Neuronal stem cell (in vitro differentiated cells): Measurements from ENCODE around the gene ISG20. TPM values are rescaled to one million over a fixed set of nuclear protein-coding genes. Genes with fewer than 3 reads are reported as not detected.

ENCODE experiments used
- DNase-seq: peaks from one replicate; pipeline ENCODE4 v3.0.0-alpha.2; 2013; ENCODE audit warnings: low spot score
- H2AFZ ChIP-seq: one replicate; pipeline ENCODE4 v1.6.1; 2013; ENCODE audit warnings: mild to moderate bottlenecking, low read length, inconsistent platforms
- H2AK5ac ChIP-seq: 2 replicates; pipeline ENCODE4 v1.6.1; 2013; ENCODE audit warnings: low read depth, mild to moderate bottlenecking, inconsistent platforms, low read length, moderate library complexity, mixed read lengths
- H2BK120ac ChIP-seq: 2 replicates; pipeline ENCODE4 v1.6.1; 2013; ENCODE audit warnings: low read depth, mild to moderate bottlenecking, inconsistent platforms, low read length, moderate library complexity, mixed read lengths
- H2BK12ac ChIP-seq: one replicate; pipeline ENCODE4 v1.6.1; 2013; ENCODE audit warnings: low read length, inconsistent platforms
- H2BK15ac ChIP-seq: 2 replicates; pipeline ENCODE4 v1.6.1; 2013; ENCODE audit warnings: mild to moderate bottlenecking, low read length, inconsistent platforms, mixed read lengths
- H2BK5ac ChIP-seq: one replicate; pipeline ENCODE4 v1.6.1; 2013; ENCODE audit warnings: inconsistent platforms, mild to moderate bottlenecking, low read length, moderate library complexity
- H3K14ac ChIP-seq: one replicate; pipeline ENCODE4 v1.6.1; 2013; ENCODE audit warnings: low read length, inconsistent platforms
- H3K18ac ChIP-seq: 2 replicates; pipeline ENCODE4 v1.6.1; 2013; ENCODE audit warnings: low read length, inconsistent platforms
- H3K23ac ChIP-seq: 2 replicates; pipeline ENCODE4 v1.6.1; 2013; ENCODE audit warnings: low read depth, mild to moderate bottlenecking, mixed read lengths, low read length, inconsistent platforms; ENCODE audit not compliant: poor library complexity
- H3K27ac ChIP-seq: replicated peaks from 3 replicates; pipeline ENCODE4 v1.5.1; 2013; ENCODE audit warnings: low read length, inconsistent platforms
- H3K27me3 ChIP-seq, 3 experiments: 2 replicates each; pipeline ENCODE4 v1.6.1; 2013; ENCODE audit warnings: low read length in 3 of 3, mild to moderate bottlenecking in 2 of 3, inconsistent platforms in 1 of 3, low read depth in 1 of 3, mixed read lengths in 1 of 3, moderate library complexity in 1 of 3; ENCODE audit not compliant: control insufficient read depth in 3 of 3, insufficient read depth in 3 of 3
- H3K36me3 ChIP-seq, 2 donors: replicated peaks in 1 of 2; 2 replicates each; pipeline ENCODE4 v1.6.1; 2013; ENCODE audit warnings: low read length in 2 of 2; ENCODE audit not compliant: control insufficient read depth in 2 of 2, insufficient read depth in 2 of 2
- H3K4ac ChIP-seq: 2 replicates; pipeline ENCODE4 v1.6.1; 2013; ENCODE audit warnings: inconsistent platforms, mild to moderate bottlenecking, low read length, moderate library complexity
- H3K4me1 ChIP-seq, 2 donors: 1 replicate in 1 of 2; 2 replicates in 1 of 2; pipeline ENCODE4 v1.6.1; 2013; ENCODE audit warnings: low read length in 2 of 2, low read depth in 1 of 2; ENCODE audit not compliant: control insufficient read depth in 2 of 2, insufficient read depth in 1 of 2
- H3K4me2 ChIP-seq: one replicate; pipeline ENCODE4 v1.6.1; 2013; ENCODE audit warnings: mild to moderate bottlenecking, low read length, inconsistent platforms; ENCODE audit not compliant: insufficient read depth, poor library complexity, severe bottlenecking
- H3K4me3 ChIP-seq, 2 donors: 2 replicates each; pipeline ENCODE4 v1.5.1; 2013; ENCODE audit warnings: low read length in 2 of 2, mild to moderate bottlenecking in 2 of 2, inconsistent platforms in 1 of 2, moderate library complexity in 1 of 2
- H3K79me1 ChIP-seq: one replicate; pipeline ENCODE4 v1.6.1; 2013; ENCODE audit warnings: low read depth, mild to moderate bottlenecking, inconsistent platforms, low read length, moderate library complexity
- H3K9ac ChIP-seq: one replicate; pipeline ENCODE4 v1.6.1; 2013; ENCODE audit warnings: mild to moderate bottlenecking, low read depth, low read length, inconsistent platforms; ENCODE audit not compliant: poor library complexity
- H3K9me3 ChIP-seq, 2 donors: replicated peaks in 1 of 2; 2 replicates each; pipeline versions ENCODE3 to v1.6.1; 2013; ENCODE audit warnings: low read length in 2 of 2, mild to moderate bottlenecking in 2 of 2, inconsistent platforms in 1 of 2, low read depth in 1 of 2, mixed read lengths in 1 of 2, moderate library complexity in 1 of 2; ENCODE audit not compliant: control insufficient read depth in 2 of 2, insufficient read depth in 1 of 2
- H4K8ac ChIP-seq: one replicate; pipeline ENCODE4 v1.6.1; 2013; ENCODE audit warnings: low read depth, mild to moderate bottlenecking, inconsistent platforms, low read length, moderate library complexity
- H4K91ac ChIP-seq: one replicate; pipeline ENCODE4 v1.6.1; 2013; ENCODE audit warnings: low read length, low read depth, mild to moderate bottlenecking, inconsistent platforms; ENCODE audit not compliant: poor library complexity
- WGBS, 2 donors: extraction: QIAGEN DNeasy Blood & Tissue Kit; methylation state at CpG; one replicate each; pipeline ENCODE4 v1.1.7; 2013; ENCODE audit warnings: missing lambda C conversion rate in 2 of 2, mixed read lengths in 1 of 2; ENCODE audit not compliant: insufficient read length in 2 of 2, insufficient replicate concordance in 1 of 2; ENCODE audit errors: extremely low coverage in 2 of 2; 5-methylcytosine and 5-hydroxymethylcytosine counted together
- polyA plus RNA-seq, 2 experiments: library from polyadenylated mRNA; stranded (reverse); fragments of 200-250 nt; gene quantifications; one replicate each; pipeline ENCODE4 v1.2.3, GENCODE V29; 2013

ISG20 gene
- polyA plus RNA-seq (2013, experiment 1 of 2): 2.1 TPM
- 1.6 TPM for polyA plus RNA-seq (2013, experiment 2 of 2)

GRCh38 chr15:88638626-88639372 is at the start of gene ISG20:
TSS of gene ISG20 (plus strand) at chr15:88639016. CDS start at chr15:88639367, 351 bp downstream.
- H3K27ac ChIP-seq: peak within 1 kb of the TSS; percentile 0
- H3K14ac ChIP-seq: peak within 1 kb of the TSS; percentile 67
- peak within 1 kb of the TSS; percentile 82 for H2AFZ ChIP-seq
- H3K23ac ChIP-seq: peak within 1 kb of the TSS; percentile 75
- no peak within 1 kb of the TSS for H3K4ac ChIP-seq
- no peak within 1 kb of the TSS for H4K91ac ChIP-seq
- peak within 1 kb of the TSS; percentile 82 for H2AK5ac ChIP-seq
- peaks cover 6 to 23% of the 10 kb centered on the region in 2 donors for H3K36me3 ChIP-seq
- H3K4me1 ChIP-seq: peaks cover 0 to 14% of the 10 kb centered on the region in 2 donors
- H3K9me3 ChIP-seq: no peaks in the 10 kb centered on the region
- no peak within 1 kb of the TSS for H2BK12ac ChIP-seq
- peak within 1 kb of the TSS; percentile 24 for H3K9ac ChIP-seq
- no peak within 1 kb of the TSS for H2BK5ac ChIP-seq
- peak within 1 kb of the TSS; percentile 91 for H3K18ac ChIP-seq
- H4K8ac ChIP-seq: peak within 1 kb of the TSS; percentile 92
- H2BK120ac ChIP-seq: peak within 1 kb of the TSS; percentile 78
- no CpG with 5 or more reads among the region's 27 CpGs for WGBS, 2 donors
- no peak within 1 kb of the TSS for H3K4me2 ChIP-seq
- DNase-seq: peak; percentile 49
- H3K79me1 ChIP-seq: no peaks in the 10 kb centered on the region
- H3K27me3 ChIP-seq: no peaks in the 10 kb centered on the region
- H3K4me3 ChIP-seq: no peak within 1 kb of the TSS
- peak within 1 kb of the TSS; percentile 15 for H2BK15ac ChIP-seq

- H3K4ac ChIP-seq: no peak overlapping the region
- no peak overlapping the region for H3K18ac ChIP-seq
- no peak overlapping the region for H3K14ac ChIP-seq
- no peak overlapping the region for H2BK5ac ChIP-seq
- no peak overlapping the region for H3K9ac ChIP-seq
- no peak overlapping the region for H3K23ac ChIP-seq
- H2BK12ac ChIP-seq: no peak overlapping the region
- no peak overlapping the region for H3K4me3 ChIP-seq
- no peak overlapping the region for H3K4me2 ChIP-seq
- H3K4me1 ChIP-seq: no peaks in the 10 kb centered on the region
- no peak overlapping the region for H4K91ac ChIP-seq
- no peak overlapping the region for H2AFZ ChIP-seq
- H2BK15ac ChIP-seq: no peak overlapping the region
- peaks cover 0 to 9% (median 0%) of the 10 kb centered on the region in 3 experiments for H3K27me3 ChIP-seq
- no peak overlapping the region for H4K8ac ChIP-seq
- H2BK120ac ChIP-seq: no peak overlapping the region
- H2AK5ac ChIP-seq: no peak overlapping the region
- no peak for DNase-seq
- H3K9me3 ChIP-seq: no peaks in the 10 kb centered on the region
- WGBS, 2 donors: no CpG with 5 or more reads among the region's 6 CpGs
- H3K27ac ChIP-seq: no peak overlapping the region
- no peaks in the 10 kb centered on the region for H3K36me3 ChIP-seq
- H3K79me1 ChIP-seq: no peaks in the 10 kb centered on the region
Observed at GRCh38 chr15:88590759-88591158, 48.1 kb upstream of the ISG20 start.

- Histone ChIP-seq H3K23ac (no peak overlapping the region), H3K79me1 (no peaks in the 10 kb centered on the region), H3K4ac (no peak overlapping the region), H3K4me2 (no peak overlapping the region), H3K4me1 (no peaks in the 10 kb centered on the region), H3K36me3 (no peaks in the 10 kb centered on the region), H2BK15ac (no peak overlapping the region), H2AK5ac (no peak overlapping the region), H2AFZ (no peak overlapping the region), H3K9me3 (no peaks in the 10 kb centered on the region), H3K14ac (no peak overlapping the region), H4K8ac (no peak overlapping the region), H3K27me3 (peaks cover 0 to 9% (median 0%) of the 10 kb centered on the region in 3 experiments), H2BK120ac (no peak overlapping the region), H2BK12ac (no peak overlapping the region), H3K18ac (no peak overlapping the region), H3K9ac (no peak overlapping the region), H2BK5ac (no peak overlapping the region), H3K27ac (no peak overlapping the region), H3K4me3 (no peak overlapping the region), H4K91ac (no peak overlapping the region)
- no peak for DNase-seq
Observed at GRCh38 chr15:88591384-88591783, 47.4 kb upstream of the ISG20 start.

- Histone ChIP-seq H3K27ac (no peak overlapping the region), H3K4me3 (peak overlapping the region in 1 of 2 donors; percentile 55), H3K4me2 (peak overlapping the region; percentile 89), H2BK12ac (no peak overlapping the region), H3K36me3 (no peaks in the 10 kb centered on the region), H4K91ac (no peak overlapping the region), H2BK120ac (no peak overlapping the region), H3K18ac (no peak overlapping the region), H2BK15ac (peak overlapping the region; percentile 56), H3K4ac (no peak overlapping the region), H3K79me1 (no peaks in the 10 kb centered on the region), H2AK5ac (no peak overlapping the region), H3K4me1 (peaks cover 23 to 27% of the 10 kb centered on the region in 2 donors), H3K9me3 (no peaks in the 10 kb centered on the region), H3K23ac (peak overlapping the region; percentile 67), H2AFZ (peak overlapping the region; percentile 85), H3K9ac (peak overlapping the region; percentile 66), H3K27me3 (peaks cover 12 to 62% (median 44%) of the 10 kb centered on the region in 3 experiments), H3K14ac (no peak overlapping the region), H2BK5ac (no peak overlapping the region), H4K8ac (no peak overlapping the region)
- no peak for DNase-seq
- no CpG with 5 or more reads among the region's 14 CpGs for WGBS, 2 donors
Observed at GRCh38 chr15:88603885-88604284, 34.9 kb upstream of the ISG20 start.
